Heart right ventricle (tissue), 16 donors: ENCODE measurements around the gene FRMPD1. TPM values are rescaled to one million over a fixed set of nuclear protein-coding genes. Genes with fewer than 3 reads are reported as not detected.

ENCODE experiments used
- ATAC-seq, 8 donors: fragments of 200-7000 bp; cut with Tn5 transposase; one replicate each; pipeline ENCODE4 v1.9.1; 2020; ENCODE audit warnings: mild to moderate bottlenecking in 8 of 8, moderate library complexity in 8 of 8, moderate number of reproducible peaks in 1 of 8
- DNase-seq, 2 donors: peaks; one replicate each; pipeline ENCODE4 v3.0.0-alpha.2; 2020
- H3K27ac ChIP-seq, 10 donors: fragments of 200-600 bp; sonication (generic) in 2 of 10; one replicate each; pipeline versions ENCODE4 v1.5.0 to v1.8.0; 2020 to 2022; ENCODE audit warnings: mild to moderate bottlenecking in 3 of 10
- H3K27me3 ChIP-seq, 7 donors: fragments of 200-600 bp; one replicate each; pipeline ENCODE4 v1.8.0; 2021 to 2022; ENCODE audit warnings: mild to moderate bottlenecking in 2 of 7
- H3K36me3 ChIP-seq, 9 donors: fragments of 200-600 bp; sonication (generic) in 1 of 9; one replicate each; pipeline versions ENCODE4 v1.5.0 to v1.8.0; 2020 to 2022; ENCODE audit warnings: mild to moderate bottlenecking in 2 of 9
- H3K4me1 ChIP-seq, 9 donors: fragments of 200-600 bp; sonication (generic) in 1 of 9; one replicate each; pipeline versions ENCODE4 v1.5.0 to v1.8.0; 2020 to 2022; ENCODE audit warnings: mild to moderate bottlenecking in 4 of 9
- H3K4me3 ChIP-seq, 10 donors: fragments of 200-600 bp; sonication (generic) in 2 of 10; one replicate each; pipeline versions ENCODE4 v1.5.0 to v1.8.0; 2020 to 2022; ENCODE audit warnings: mild to moderate bottlenecking in 7 of 10, moderate library complexity in 2 of 10
- H3K9me3 ChIP-seq, 11 donors: fragments of 200-600 bp in 10 of 11; sonication (generic) in 2 of 11; one replicate each; pipeline versions ENCODE4 v1.5.0 to v1.8.0; 2013 to 2022; ENCODE audit warnings: mild to moderate bottlenecking in 2 of 11, control low read depth in 1 of 11, moderate library complexity in 1 of 11
- CTCF ChIP-seq, 9 donors: fragments of 200-600 bp; sonication (generic) in 2 of 9; IDR thresholded peaks; one replicate each; pipeline versions ENCODE4 v1.5.0 to v1.8.0; 2021 to 2022; ENCODE audit warnings: antibody characterized with exemption in 9 of 9, mild to moderate bottlenecking in 5 of 9, moderate library complexity in 1 of 9
- WGBS, 2 donors: extraction: QIAGEN DNeasy Blood & Tissue Kit; methylation state at CpG; one replicate each; pipeline ENCODE4 v1.1.7; 2013; ENCODE audit warnings: inconsistent platforms in 1 of 2; 5-methylcytosine and 5-hydroxymethylcytosine counted together
- intact Hi-C, 10 donors: fragments of 100-400 bp; cut with DNase I; formaldehyde crosslinking; loops; one replicate each; pipeline versions ENCODE4 v1.11.1 to v1.14.2; 2022
- polyA plus RNA-seq, 2 donors: library from polyadenylated mRNA; stranded (reverse); fragments of 200-250 nt; gene quantifications; one replicate each; pipeline ENCODE4 v1.2.3, GENCODE V29; 2013
- total RNA-seq, 10 donors: library from RNA; stranded (reverse); fragmentation: NEBNext Ultra II Directional in 3 of 10; extraction: Animal tissue kit (Norgen Biotek cat#: 25700) in 3 of 10; gene quantifications; one replicate each; pipeline versions ENCODE4 v1.2.1 to v1.2.4, GENCODE V29; 2021 to 2023
- donor health status: Arrhythmogenic right ventricular cardiomyopathy.
- donor health status: ischemic (EF 13 %, LVEDD 7.1; RV severe dilation, severe dysfunction).
- donor health status: healthy with polysubstance abuse.
- donor health status: DM: no; HTN: yes; CAD: no.
- donor health status: DM: no; HTN: no; CAD: no.
- donor health status: ischemic (EF 25% LVEDD 6.9; RV normal size, moderate dysfunction).
- donor health status: ischemic (EF 25% LVEDD 5.7; RV mildly dilated, moderate dysfunction).
- donor health status: healthy.
- donor health status: DM: yes; HTN: yes; CAD: no.
- donor health status: Ischemic cardiomyopathy.
- donor health status: ischemic (EF 35%, LVEDD 5.7; RV mildly dilated, moderate dysfunction).
- donor health status: nonischemic (EF 11% LVEDD 7.7; RV severe dilation, severe dysfunction).
- donor health status: DM: yes; HTN: yes; CAD: no.
- donor health status: PGD.
- donor health status: ischemic (EF 29% LVEDD 5.4; RV normal size, mild dysfunction).
- donor health status: nonischemic (EF 23%, LVEDD 6.1; RV moderate dilation, normal function).

The FRMPD1 gene
- total and polyA plus RNA-seq, 12 donors, result 0.03 to 1.7 (median 0.63) TPM

DNA sequence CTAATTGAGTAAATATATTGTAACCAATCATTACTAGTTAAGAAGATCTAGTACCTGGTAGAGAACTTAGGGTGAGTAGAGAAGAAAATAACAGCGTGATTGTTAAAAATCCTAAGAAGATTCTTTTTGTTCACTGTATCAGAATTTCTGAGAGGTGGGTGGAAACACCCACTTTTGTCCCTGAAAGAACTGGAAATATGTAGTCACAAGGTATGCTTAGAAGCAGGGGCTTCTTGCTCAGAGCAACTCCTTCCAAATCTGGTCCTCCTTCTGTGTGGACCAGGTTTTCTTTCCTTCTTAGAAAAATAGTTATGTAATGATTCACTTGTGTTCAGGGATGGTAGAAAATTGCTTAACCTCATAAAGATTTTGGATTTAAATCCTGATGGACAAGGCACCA lies 46.5 kb upstream of the FRMPD1 start:
- Histone ChIP-seq H3K36me3 (no peaks in the 10 kb centered on the region), H3K27me3 (peaks cover 0 to 4% (median 0%) of the 10 kb centered on the region in 7 donors), H3K4me1 (peaks cover 0 to 10% (median 5%) of the 10 kb centered on the region in 9 donors), H3K27ac (no peak overlapping the region), H3K4me3 (no peak overlapping the region), H3K9me3 (no peaks in the 10 kb centered on the region)
- intact Hi-C loops, result loop anchor here in 1 of 10 donors (10.0 kb wide), 1 partner anchor 51 kb away; the partner anchor contains the start of gene FRMPD1
- no peak for ATAC-seq
- WGBS, 2 donors, result 85 to 92% methylated on average over 1 of the region's 1 CpG
- TF ChIP-seq CTCF (IDR thresholded peaks at IDR 0.05), result no peak
- no peak for DNase-seq

DNA sequence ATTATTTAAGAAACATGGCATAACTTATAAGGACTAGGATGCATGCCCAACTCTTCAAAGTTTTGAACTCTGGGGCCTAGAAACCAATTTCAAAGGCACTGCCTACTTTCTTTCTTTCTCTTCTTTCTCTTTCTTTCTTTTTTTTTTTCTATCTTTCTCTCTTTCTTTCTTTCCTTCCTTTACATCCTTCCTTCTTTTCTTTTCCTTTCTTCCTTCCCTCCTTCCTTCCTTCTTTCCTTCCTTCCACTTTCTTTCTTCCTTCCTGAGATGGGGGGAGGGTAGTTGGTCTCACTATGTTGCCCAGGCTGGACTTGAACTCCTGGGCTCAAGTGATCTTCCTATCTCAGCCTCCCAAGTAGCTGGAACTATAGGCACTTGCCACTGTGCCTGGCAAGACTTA lies 42.5 kb upstream of the FRMPD1 start:
- Histone ChIP-seq H3K36me3 (no peaks in the 10 kb centered on the region), H3K4me1 (peaks cover 0 to under 1% (median 0%) of the 10 kb centered on the region in 9 donors), H3K4me3 (no peak overlapping the region), H3K27ac (no peak overlapping the region), H3K27me3 (peaks cover 0 to 8% (median 0%) of the 10 kb centered on the region in 7 donors), H3K9me3 (no peaks in the 10 kb centered on the region)
- DNase-seq, result no peak
- ATAC-seq, result no peak
- TF ChIP-seq CTCF (IDR thresholded peaks at IDR 0.05), result no peak
- intact Hi-C loops, result loop anchor here in 1 of 10 donors (10.0 kb wide), 1 partner anchor 47 kb away; the partner anchor contains the start of gene FRMPD1

GRCh38 chr9:37609735-37610397 lies 40.9 kb upstream of the FRMPD1 start:
- TF ChIP-seq CTCF (IDR thresholded peaks at IDR 0.05), result no peak
- Histone ChIP-seq H3K9me3 (no peaks in the 10 kb centered on the region), H3K27ac (no peak overlapping the region), H3K4me3 (no peak overlapping the region), H3K4me1 (no peaks in the 10 kb centered on the region), H3K27me3 (peaks cover 0 to 8% (median 0%) of the 10 kb centered on the region in 7 donors), H3K36me3 (no peaks in the 10 kb centered on the region)
- WGBS, 2 donors, result 69 to 77% methylated on average over 6 of the region's 6 CpGs
- intact Hi-C loops, result loop anchor here in 1 of 10 donors (10.0 kb wide), 1 partner anchor 45 kb away; the partner anchor contains the start of gene FRMPD1
- DNase-seq (no peak), ATAC-seq (no peak)

DNA sequence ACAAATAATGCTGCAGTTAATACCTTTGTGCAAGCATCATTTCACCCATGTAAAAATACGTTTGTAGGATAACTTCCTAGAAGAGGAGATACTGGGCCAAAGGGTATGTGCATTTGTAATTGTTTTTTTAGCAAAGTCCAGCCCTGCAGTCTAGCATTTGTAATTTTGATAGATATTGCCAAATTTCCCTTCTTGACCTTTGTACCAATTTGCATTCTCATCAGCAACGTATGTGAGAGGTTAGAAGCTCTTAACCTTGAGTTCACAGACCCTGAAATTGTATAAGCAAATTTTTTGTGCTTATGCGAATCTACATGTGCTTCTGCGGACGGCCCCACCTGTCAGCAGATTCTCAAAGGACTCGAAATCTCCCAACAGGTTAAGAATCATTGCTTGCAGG lies 39.7 kb upstream of the FRMPD1 start:
- Histone ChIP-seq H3K27me3 (peaks cover 0 to 6% (median 0%) of the 10 kb centered on the region in 7 donors), H3K9me3 (no peaks in the 10 kb centered on the region), H3K4me1 (no peaks in the 10 kb centered on the region), H3K36me3 (no peaks in the 10 kb centered on the region), H3K4me3 (no peak overlapping the region), H3K27ac (no peak overlapping the region)
- ATAC-seq (no peak), DNase-seq (no peak)
- 69 to 76% methylated on average over 6 of the region's 6 CpGs for WGBS, 2 donors
- intact Hi-C loops, result no loop called here
- no peak for TF ChIP-seq CTCF (IDR thresholded peaks at IDR 0.05)
